AG04449 (cell line): Measurements from ENCODE around the gene THBS3.

Experiments used
- CTCF ChIA-PET: fragments of 350-600 bp; formaldehyde crosslinking; extraction: SDS; loops from one replicate; lab custom pipeline; 2021; ENCODE audit warnings: antibody characterized with exemption; lab: Yijun Ruan, JAX
- POLR2A ChIA-PET: fragments of 400-600, 350-600 bp; formaldehyde crosslinking; extraction: SDS; loops from one replicate; lab custom pipeline; 2020; ENCODE audit warnings: antibody characterized with exemption, inconsistent platforms; lab: Yijun Ruan, JAX
- DNase-seq: peaks from one replicate; pipeline ENCODE4 v3.0.0-alpha.2; 2010; ENCODE audit warnings: low read depth, low spot score
- H3K4me3 ChIP-seq: 2 replicates; pipeline ENCODE4 v1.5.1; 2011; ENCODE audit warnings: low read depth, mild to moderate bottlenecking, control low read depth, low read length
- CTCF ChIP-seq: IDR thresholded peaks from one replicate; pipeline ENCODE4 v1.5.1; 2011; ENCODE audit warnings: mild to moderate bottlenecking, moderate library complexity, low read length, control low read depth, inconsistent platforms; ENCODE audit not compliant: insufficient read depth; ENCODE audit errors: missing control alignments

The THBS3 gene

GRCh38 chr1:155185783-155186066 is 22.0 kb downstream of the THBS3 start:
- CTCF ChIA-PET, result interaction anchor here (3.1 to 4.0 kb wide), 3 partner anchors 8 to 13 kb away, joined by 19 to 50 read pairs (median 32); partner anchors contain the start of gene KRTCAP2
- POLR2A ChIA-PET, result interaction anchor here (1.0 to 1.2 kb wide), 2 partner anchors 9 to 13 kb away, joined by 3 to 5 read pairs; partner anchors contain the start of gene KRTCAP2
- TF ChIP-seq CTCF, result no peak
- no peak overlapping the region for H3K4me3 ChIP-seq
- DNase-seq, result no peak

GRCh38 chr1:155184835-155185782 is 22.6 kb downstream of the THBS3 start:
- POLR2A ChIA-PET, result interaction anchor here (1.0 to 1.8 kb wide), 3 partner anchors 9 to 12 kb away, joined by 3 to 13 read pairs (median 5); partner anchors contain the start of gene KRTCAP2
- CTCF ChIA-PET, result interaction anchor here (1.8 to 4.0 kb wide), 5 partner anchors 8 to 65 kb away, joined by 5 to 50 read pairs (median 19); partner anchors contain the start of genes KRTCAP2 and THBS3
- DNase-seq, result no peak
- TF ChIP-seq CTCF, result no peak
- H3K4me3 ChIP-seq, result no peak overlapping the region

GRCh38 chr1:155184351-155184811 is 23.3 kb downstream of the THBS3 start:
- POLR2A ChIA-PET, result interaction anchor here (1.8 kb wide), 1 partner anchor 9 kb away, joined by 13 read pairs; no protein-coding TSS in a partner anchor
- DNase-seq, result no peak
- CTCF ChIA-PET, result interaction anchor here (1.8 to 4.0 kb wide), 5 partner anchors 9 to 66 kb away, joined by 5 to 50 read pairs (median 19); partner anchors contain the start of genes KRTCAP2 and THBS3
- H3K4me3 ChIP-seq, result no peak overlapping the region
- TF ChIP-seq CTCF, result no peak

GRCh38 chr1:155183775-155184221 is 23.9 kb downstream of the THBS3 start:
- ChIA-PET CTCF (interaction anchor here (1.8 to 4.0 kb wide), 5 partner anchors 8 to 67 kb away, joined by 5 to 50 read pairs (median 19); partner anchors contain the start of genes KRTCAP2 and THBS3), POLR2A (interaction anchor here (1.8 kb wide), 1 partner anchor 10 kb away, joined by 13 read pairs; no protein-coding TSS in a partner anchor)
- H3K4me3 ChIP-seq, result no peak overlapping the region

GRCh38 chr1:155182052-155182550 is 25.6 kb downstream of the THBS3 start:
- ChIA-PET POLR2A (no interaction called here), CTCF (interaction anchor here (3.4 kb wide), 1 partner anchor 11 kb away, joined by 16 read pairs; no protein-coding TSS in a partner anchor)
- no peak for DNase-seq
- TF ChIP-seq CTCF, result no peak
- H3K4me3 ChIP-seq, result no peak overlapping the region

More at GRCh38 chr1:155183775-155184221, 23.9 kb downstream of the THBS3 start:
- DNase-seq, result no peak
- no peak for TF ChIP-seq CTCF
